HG02798 (cell line): ENCODE data around the gene MOV10L1.

Experiments used
- ATAC-seq: cut with Tn5 transposase; IDR thresholded peaks from one replicate; pipeline ENCODE4 v1.9.1; 2021; ENCODE audit warnings: mild to moderate bottlenecking; ENCODE audit not compliant: unreplicated experiment, poor library complexity

MOV10L1 gene

GRCh38 chr22:50173311-50173982, 83.6 kb downstream of the MOV10L1 start:
- peak; percentile 46 for ATAC-seq

- ATAC-seq = no peak
Observed at GRCh38 chr22:50173983-50174355, 84.2 kb downstream of the MOV10L1 start.

GRCh38 chr22:50174382-50175190, 84.8 kb downstream of the MOV10L1 start:
- no peak for ATAC-seq

GRCh38 chr22:50175191-50175461, 85.3 kb downstream of the MOV10L1 start:
- ATAC-seq = no peak

- no peak for ATAC-seq
Observed at GRCh38 chr22:50175921-50176849, 86.4 kb downstream of the MOV10L1 start.

GRCh38 chr22:50176850-50177536, 87.2 kb downstream of the MOV10L1 start:
- no peak for ATAC-seq

- ATAC-seq = no peak
Observed at GRCh38 chr22:50177537-50178470, 88.0 kb downstream of the MOV10L1 start.

- no peak for ATAC-seq
Observed at GRCh38 chr22:50178471-50178864, 88.7 kb downstream of the MOV10L1 start.

- ATAC-seq = no peak
Observed at GRCh38 chr22:50178871-50179869, 89.4 kb downstream of the MOV10L1 start.

GRCh38 chr22:50179937-50180726, 90.3 kb downstream of the MOV10L1 start:
- ATAC-seq = no peak

- no peak for ATAC-seq
Observed at GRCh38 chr22:50180727-50181521, 91.1 kb downstream of the MOV10L1 start.

- ATAC-seq = no peak
Observed at GRCh38 chr22:50182176-50183081, 92.6 kb downstream of the MOV10L1 start.

- no peak for ATAC-seq
Observed at GRCh38 chr22:50183141-50183971, 93.5 kb downstream of the MOV10L1 start.

- ATAC-seq = no peak
Observed at GRCh38 chr22:50184004-50184901, 94.4 kb downstream of the MOV10L1 start.
